NCI-H2196 treated with DMSO at 0.1 percent for 48 hours (cell line): ENCODE measurements around the gene CNBP.
"Not testable (repeated sequence)": the region's sequence is repeated elsewhere in the genome, so short reads cannot be mapped to it uniquely, and the experiment has no call there.

Source experiments
- DNase-seq: peaks from one replicate; lab custom pipeline; 2025; ENCODE audit not compliant: unreplicated experiment; lab: John Stamatoyannopoulos, UW

The CNBP gene

DNA sequence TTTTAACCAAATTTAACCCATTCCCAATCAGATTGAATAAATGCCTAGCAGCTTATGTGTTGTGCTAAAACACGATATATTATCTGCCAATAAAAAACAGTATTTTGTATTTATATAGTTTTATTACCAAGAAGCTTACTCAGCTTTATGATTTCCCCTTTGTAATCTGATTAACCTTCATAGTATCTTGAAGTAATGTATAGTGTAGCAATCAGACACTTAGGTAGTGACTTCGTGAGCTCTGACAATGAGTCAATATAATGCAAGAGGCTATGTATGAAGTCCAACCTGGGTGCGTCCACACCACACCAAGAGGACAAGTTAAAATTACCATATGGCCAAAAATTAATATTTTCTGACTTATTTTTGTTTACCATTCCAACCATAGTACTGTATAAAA lies 2.1 kb upstream of the CNBP start:
- no peak for DNase-seq

DNA sequence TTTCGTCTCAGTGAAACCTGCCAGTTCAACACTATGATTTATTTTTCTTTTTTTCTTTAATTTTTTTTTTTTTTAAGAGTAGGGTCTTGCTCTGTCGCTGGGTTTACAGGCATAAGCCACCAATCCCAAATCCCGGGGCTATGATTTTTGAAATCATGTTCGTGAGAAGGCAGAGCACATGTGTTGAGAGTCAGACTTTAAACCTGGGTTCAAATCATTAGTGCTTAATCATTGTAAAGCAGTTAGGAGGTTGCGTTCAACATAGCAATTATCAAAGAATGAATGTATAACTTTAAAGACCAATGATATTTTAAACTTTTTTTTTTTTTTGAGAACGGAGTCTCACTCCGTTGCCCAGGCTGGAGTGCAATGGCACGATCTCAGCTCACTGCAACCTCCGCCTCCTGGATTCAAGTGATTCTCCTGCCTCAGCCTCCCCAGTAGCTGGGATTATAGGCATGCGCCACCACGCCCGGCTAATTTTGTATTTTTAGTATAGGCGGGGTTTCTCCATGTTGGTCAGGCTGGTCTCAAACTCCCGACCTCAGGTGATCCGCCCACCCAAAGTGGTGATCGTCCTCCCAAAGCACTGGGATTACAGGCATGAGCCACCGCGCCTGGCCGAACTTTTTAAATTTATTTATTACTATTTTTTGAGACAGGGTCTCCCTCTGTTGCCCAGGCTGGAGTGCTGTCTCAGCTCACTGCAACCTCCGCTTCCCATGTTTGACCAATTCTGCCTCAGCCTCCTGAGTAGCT lies 1.3 kb upstream of the CNBP start:
- DNase-seq, result not testable (repeated sequence)

DNA sequence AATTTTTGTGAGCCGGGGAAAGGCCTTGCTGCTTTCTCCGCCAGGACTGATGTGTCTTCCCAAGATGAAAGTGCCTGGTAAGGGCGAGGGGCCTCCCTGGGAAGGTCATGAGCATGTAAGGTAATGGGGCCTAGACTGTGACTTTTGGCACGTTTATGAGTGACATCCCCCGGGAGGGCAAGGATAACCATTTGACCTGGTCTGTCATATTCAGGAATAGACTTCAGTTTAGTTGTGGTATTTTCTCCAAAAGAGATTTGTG lies 631 bp upstream of the CNBP start:
- DNase-seq, result no peak

DNA sequence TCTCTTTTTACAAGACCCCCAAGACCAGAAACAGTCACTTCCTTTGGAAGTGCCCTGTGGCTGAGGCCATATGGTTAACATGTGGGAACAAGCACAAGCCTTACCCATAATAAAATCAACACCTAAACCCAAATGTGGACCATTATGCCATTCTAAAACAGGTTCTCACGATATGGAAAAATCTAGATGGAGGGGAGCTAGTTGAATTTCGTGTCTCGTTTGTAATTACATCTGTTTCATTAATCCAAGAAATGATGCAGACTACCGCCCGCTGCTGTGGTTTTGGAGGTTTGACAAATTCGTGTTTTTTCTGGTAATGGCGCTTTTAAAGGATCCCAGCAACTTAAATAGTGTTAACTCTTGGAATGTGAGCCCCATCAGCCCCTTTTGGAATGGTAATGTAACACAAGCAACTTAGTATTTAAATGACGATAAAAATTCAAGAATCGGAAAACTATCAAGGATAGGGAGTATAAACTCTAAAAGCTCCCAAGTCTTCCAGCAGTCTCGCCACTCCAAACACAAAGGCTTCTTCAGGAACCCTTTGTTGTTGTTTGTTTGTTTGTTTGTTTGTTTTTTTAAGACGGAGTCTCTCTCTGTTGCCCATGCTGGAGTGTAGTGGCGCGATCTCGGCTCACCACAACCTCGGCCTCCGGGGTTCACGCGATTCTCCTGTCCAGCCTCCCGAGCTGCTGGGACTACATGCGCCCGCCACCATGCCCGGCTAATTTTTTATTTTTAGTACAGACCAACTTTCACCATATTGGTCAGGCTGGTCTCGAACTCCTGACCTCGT lies 1.1 kb downstream of the CNBP start:
- no peak for DNase-seq

DNA sequence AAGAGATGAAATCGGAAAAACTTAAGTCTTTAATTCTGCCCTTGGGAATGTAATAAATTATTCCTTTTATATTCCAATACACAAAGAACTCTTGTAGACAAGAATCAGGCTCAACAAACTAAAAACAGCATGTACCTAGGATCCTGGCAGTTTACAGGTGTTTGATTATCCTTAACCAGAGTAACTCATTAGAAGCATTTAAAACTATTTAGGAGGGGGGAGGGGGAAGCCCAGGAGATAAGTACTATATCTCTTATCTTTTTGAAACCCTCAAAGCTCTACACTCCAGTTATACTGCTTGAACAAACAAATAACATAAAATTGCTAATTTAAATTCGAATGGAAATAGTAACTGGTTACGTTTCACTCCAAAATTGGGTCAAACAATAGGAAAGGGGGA lies 1.9 kb downstream of the CNBP start:
- no peak for DNase-seq

DNA sequence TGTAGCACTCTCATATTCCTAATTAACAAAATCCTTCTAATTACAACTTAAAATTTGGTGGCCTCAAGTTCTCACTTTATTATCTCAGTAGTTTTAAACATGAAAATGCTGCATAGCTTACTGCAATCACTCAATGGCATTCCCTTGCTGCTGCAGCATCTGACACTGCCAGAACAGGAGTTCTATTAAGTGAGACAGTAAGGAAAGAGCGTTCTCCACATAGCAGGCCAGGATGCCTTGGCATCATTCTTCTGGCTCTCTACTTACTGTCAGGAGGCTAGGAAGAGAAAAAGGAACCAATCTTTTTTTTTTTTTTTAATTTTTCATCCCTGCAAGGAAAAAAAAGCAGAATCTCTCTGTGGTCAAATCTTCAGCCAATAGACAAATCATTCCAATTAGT lies 3.2 kb downstream of the CNBP start:
- DNase-seq, result no peak

DNA sequence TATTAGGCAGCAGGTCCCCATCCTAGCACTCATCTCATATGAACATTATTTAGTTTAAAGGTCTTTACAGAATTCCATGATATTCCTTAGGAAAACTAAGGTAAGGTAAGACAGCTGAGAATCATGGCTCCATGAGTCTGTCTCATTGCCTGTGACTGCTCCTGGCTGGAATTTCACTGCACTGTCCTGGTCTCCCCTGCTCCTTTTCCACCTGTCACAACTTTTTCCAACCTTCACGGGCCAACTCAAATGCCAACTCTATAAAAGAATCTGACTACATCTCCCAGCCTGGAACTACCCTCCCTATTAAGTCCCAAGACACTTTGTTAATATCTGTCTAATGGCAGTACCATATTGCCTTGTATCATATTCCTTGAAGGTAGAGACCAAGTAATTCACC lies 7.6 kb downstream of the CNBP start:
- no peak for DNase-seq

DNA sequence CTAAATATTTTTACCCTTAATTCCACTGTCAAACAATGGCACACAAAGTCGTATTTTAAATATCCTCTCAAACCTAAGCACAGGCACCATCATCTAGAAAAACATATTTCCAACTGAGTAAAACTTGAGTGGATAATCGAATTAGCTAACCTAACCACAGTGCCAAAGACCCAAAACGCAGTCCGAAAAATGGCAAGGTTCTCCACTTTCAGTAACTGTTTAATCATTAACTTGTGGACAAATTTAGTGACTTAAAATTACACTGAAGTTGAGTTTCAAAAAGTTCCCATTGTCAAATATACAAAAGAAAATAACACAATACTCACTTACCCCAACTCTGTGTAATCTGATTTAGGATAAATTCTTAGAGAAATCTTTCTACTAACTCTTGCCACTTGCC lies 10.0 kb downstream of the CNBP start:
- DNase-seq, result no peak

DNA sequence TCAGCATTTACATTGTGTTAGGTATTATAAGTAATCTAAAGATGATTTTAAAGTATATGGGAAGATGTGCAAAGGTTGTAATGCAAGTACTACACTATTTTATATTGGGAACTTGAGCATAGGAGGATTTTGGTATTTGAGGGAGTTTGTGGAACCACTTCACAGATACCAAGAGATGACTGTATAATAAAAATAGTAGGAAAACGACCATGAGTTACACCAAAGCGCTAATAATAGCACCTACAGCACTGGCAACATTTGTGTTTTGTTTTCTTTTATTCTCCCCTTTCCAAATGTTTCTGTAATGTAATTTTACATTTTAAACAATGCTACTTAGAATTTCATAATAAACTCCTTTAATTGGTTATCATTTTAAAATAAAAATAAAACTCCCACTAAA lies 10.5 kb downstream of the CNBP start:
- no peak for DNase-seq

DNA sequence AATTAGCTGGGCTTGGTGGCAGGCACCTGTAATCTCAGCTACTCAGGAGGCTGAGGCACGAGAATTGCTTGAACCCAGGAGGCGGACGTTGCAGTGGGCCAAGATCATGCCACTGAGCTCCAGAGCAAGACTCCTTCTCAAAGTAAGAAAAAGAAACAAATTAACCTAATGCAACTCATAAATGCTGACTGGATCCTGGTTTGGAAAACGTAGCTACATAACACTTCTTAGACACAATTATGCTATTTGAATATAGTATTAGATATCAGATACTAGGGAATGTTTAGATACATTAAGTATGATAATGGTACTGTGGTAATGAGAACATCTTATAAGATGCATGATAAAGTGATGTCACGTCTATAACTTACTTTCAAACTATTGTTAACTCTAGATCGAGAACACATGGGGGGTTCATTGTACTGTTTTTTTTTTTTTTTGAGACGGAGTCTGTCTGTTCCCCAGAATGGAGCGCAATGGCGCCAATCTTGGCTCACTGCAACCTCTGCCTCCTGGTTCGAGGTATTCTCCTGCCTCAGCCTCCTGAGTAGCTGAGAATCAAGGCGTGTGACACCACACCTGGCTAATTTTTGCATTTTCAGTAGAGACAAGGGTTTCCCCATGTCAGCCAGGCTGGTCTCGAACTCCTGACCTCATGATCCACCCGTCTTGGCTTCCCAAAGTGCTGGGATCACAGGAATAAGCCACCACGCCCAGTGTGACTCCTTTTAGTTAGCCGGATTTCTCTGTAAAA lies 16.9 kb downstream of the CNBP start:
- no peak for DNase-seq

DNA sequence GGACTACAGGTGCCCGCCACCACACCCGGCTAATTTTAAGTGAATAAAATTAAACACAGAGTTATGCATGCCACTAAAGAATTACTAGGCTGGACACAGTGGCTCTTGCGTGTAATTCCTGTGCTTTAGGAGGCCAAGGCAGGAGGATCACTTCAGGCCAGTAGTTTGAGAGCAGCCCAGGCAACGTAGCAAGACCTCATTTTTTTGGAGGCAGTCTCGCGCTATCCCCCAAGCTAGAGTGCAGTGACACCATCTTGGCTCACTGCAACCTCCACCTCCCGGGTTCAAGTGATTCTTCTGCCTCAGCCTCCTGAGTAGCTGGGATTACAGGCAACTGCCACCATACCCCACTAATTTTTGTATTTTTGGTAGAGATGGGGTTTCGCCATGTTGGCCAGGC lies 18.1 kb downstream of the CNBP start:
- DNase-seq, result not testable (repeated sequence)

DNA sequence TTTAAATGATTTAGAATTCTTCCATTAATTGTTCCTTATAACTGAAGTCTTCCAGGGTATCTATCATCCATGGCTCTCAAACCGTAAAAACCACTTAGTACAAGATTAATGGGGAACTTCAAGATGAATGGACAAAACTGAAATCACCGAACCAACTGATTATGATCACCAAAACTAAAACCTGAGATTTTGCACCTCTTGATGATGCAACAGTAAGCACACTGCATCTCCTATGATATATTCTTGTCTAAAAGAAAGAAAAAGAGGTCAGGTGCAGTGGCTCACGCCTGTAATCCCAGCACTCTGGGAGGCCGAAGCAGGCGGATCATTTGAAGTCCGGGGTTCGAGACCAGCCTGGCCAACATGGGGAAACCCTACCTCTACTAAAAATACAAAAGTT lies 19.2 kb downstream of the CNBP start:
- no peak for DNase-seq

DNA sequence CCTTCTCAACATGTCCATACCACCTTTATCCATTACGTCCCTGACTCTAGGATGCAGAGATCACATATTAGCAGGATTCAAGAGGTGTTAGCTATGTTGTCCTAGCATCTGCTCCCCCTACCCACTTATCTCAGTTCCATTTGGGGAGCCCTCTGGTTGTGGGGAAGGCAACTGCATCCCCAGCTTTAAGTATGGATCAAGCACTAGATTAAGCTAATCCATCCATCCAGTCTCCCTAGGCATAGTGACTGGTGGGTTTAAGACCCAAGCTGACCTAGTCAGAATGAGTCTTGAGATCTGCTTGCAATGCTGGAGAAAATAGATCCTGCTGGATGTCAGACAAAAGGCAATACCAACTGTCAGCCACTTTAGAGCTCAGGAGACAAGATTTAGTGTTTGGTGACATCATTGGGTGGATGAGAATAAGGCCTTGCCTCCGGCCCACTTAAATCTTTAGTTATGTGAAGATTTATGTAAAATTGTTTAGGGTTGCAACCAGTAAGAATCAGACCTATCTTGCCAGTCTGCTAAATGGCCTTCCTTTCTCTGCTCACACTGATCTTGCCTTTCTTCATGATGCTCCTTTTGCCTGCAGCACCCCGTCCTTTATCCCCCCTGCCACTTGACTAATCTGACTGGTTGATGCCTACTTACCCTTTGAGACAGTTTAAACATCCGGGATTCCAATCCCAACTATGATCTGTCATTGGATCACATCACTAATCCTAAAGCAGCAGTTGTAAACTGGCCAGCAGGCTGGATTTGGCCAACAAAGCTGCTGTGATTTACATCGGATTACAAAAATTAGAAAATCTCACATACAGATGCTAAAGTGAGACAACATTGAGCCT lies 20.7 kb downstream of the CNBP start:
- DNase-seq, result no peak

DNA sequence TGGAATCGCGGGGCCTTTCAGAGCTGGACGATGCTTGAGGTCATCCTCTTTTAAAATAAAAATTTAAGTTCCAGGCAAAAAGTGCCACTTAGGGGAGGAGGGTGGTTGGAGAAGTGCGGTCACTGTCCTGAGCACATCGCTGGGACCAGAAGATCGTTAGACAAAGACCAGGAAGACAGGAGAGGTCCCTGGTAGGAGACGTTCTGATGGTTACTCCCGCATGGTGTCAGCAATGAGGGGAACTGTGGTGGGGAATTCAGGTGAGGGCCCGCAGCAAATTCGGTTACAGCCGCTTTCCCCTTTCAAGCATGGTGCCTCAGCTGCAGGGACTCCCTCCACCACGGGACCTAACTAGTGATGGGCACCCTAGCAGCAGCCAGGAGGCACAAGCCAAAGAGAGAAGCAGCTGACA lies 21.8 kb downstream of the CNBP start:
- DNase-seq, result no peak

DNA sequence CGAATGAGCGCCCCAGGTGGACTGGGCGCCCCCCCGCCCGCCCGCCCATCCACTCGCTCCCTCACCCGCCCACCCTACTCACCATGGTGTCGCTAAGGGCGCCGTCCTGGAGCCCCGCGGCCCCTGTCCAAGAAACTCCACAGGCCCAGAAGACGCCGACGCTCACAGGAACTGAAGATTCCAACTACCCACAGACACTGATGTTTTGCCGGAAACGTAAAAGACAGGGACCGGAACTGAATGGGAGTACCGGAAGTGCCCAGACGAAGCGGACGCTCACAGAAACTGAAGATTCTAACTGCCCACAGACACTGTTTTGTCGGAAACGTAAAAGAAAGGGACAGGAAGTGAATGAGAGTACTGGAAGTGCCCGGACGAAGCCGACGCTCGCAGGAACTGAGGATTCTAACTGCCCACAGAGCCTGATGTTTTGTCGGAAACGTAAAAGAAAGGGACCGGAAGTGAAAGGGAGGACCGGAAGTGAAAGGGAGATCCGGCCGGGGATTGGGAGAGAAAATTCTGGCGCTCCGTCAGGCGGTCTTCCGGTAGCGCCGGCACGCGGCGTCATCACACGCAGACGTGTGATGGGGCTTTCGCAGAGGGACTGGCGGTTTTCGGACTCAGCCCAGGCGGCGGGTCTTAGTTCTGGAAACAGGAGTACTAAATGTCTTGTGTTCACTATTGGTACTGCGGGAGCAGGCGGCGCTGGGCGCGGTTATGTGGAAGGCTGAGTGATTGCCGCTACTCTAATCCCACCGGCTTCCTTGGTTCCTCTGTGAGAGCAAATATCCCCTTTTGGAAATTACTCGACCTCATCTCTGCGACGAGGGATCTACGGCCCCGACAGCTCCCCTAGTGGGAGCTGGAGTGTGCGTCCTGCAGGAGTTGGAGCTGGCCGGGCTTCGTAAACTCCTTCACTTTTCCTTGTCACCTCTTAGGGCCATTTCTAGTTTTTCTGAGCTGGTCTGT lies 22.5 kb downstream of the CNBP start, which contains the start of gene ISY1:
TSS of gene ISY1 (minus strand) at position 173 of the 969 bp plus-strand sequence. CDS start at position 85, 88 bp downstream.
- peak; percentile 99 for DNase-seq

DNA sequence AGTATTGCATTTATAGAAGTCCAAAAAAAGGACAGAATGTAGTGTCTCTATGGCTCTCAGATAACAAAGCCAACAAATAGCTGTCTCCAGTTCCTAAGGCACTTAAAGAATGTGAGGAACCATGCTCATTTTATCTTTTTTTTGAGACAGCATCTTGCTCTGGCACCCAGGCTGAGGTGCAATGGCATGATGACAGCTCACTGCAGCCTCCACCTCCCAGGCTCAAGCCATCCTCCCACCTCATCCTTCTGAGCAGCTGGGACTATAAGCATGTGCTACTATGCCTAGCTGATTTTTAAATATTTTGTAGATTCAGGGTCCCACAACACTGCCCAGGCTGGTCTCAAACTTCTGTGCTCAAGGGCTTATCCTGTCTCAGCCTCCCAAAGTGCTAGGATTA lies 38.9 kb downstream of the CNBP start:
- DNase-seq, result no peak

DNA sequence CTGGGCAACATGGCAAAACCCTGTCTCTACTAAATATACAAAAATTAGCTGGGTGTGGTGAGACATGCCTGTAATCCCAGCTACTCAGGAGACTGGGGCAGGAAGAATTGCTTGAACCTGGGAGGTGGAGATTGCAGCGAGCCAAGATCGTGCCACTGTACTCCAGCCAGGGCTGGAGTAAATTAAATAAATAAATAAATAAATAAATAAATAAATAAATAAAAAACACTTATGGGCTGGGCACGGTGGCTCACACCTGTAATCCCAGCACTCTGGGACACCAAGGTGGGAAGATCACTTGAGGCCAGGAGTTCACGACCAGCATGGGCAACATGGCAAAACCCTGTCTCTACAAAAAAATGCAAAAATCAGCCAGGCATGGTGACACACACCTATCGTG lies 42.7 kb downstream of the CNBP start:
- not testable (repeated sequence) for DNase-seq

DNA sequence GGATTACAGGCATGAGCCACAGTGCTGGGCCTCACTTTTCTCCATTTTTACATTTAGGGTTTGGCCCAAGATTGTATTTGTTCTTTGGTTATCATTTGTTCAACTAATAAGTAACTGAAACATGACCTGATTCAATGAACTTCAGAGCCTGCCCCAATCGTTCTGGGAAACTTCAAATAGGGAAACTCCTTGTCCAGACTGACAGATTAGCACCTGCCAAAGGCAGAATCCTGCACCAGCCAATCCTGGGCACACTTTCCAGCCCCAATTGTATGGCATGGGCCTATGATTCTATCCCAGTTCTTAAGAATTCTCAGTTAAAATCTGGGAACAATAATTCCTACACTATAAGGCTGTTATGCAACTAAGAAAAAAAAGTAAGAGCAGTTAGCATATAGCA lies 43.8 kb downstream of the CNBP start:
- DNase-seq, result no peak

DNA sequence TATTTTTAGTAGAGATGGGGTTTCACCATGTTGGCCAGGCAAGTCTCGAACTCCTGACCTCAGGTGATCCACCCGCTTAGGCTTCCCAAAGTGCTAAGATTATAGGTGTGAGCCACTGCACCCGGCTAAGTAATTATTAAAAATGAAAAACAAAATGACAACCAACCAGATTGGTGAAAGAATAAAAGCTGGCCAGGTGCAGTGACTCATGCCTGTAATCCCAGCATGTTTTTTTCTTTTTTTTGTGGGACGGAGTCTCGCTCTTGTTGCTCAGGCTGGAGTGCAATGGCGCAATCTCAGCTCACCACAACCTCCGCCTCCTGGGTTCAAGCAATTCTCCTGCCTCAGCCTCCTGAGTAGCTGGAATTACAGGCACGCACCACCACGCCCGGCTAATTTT lies 47.4 kb downstream of the CNBP start:
- DNase-seq, result not testable (repeated sequence)
